Measurements from ENCODE around the gene CLCA4.

Gene CLCA4

GRCh38 chr1:86530211-86530845 is 16.6 kb upstream of the CLCA4 start:
- no peak overlapping the region for H3K4me3 ChIP-seq (ENCODE audit: low read depth, low read length)
- no peaks in the 10 kb centered on the region for H3K27me3 ChIP-seq (ENCODE audit: insufficient read depth, low read depth, severe bottlenecking)
- no peak for TF ChIP-seq CTCF (IDR thresholded peaks at IDR 0.05; ENCODE audit: low read depth, low read length)
- no peak for DNase-seq
- H3K36me3 ChIP-seq = no peaks in the 10 kb centered on the region
- no peak overlapping the region for H3K27ac ChIP-seq
- no peaks in the 10 kb centered on the region for H3K9me3 ChIP-seq (ENCODE audit: severe bottlenecking)

GRCh38 chr1:86537928-86538695 is 8.8 kb upstream of the CLCA4 start:
- no peaks in the 10 kb centered on the region for H3K27me3 ChIP-seq (ENCODE audit: insufficient read depth, low read depth, severe bottlenecking)
- DNase-seq = no peak
- H3K27ac ChIP-seq = no peak overlapping the region
- no peak for TF ChIP-seq CTCF (IDR thresholded peaks at IDR 0.05; ENCODE audit: low read depth, low read length)
- H3K36me3 ChIP-seq = no peaks in the 10 kb centered on the region
- H3K9me3 ChIP-seq (ENCODE audit: severe bottlenecking) = no peaks in the 10 kb centered on the region
- H3K4me3 ChIP-seq (ENCODE audit: low read depth, low read length) = no peak overlapping the region

- no peak for DNase-seq
- no peaks in the 10 kb centered on the region for H3K9me3 ChIP-seq (ENCODE audit: severe bottlenecking)
- H3K27me3 ChIP-seq (ENCODE audit: insufficient read depth, low read depth, severe bottlenecking) = no peaks in the 10 kb centered on the region
- H3K27ac ChIP-seq = no peak overlapping the region
- H3K4me3 ChIP-seq (ENCODE audit: low read depth, low read length) = no peak overlapping the region
- TF ChIP-seq CTCF (IDR thresholded peaks at IDR 0.05; ENCODE audit: low read depth, low read length) = no peak
- no peaks in the 10 kb centered on the region for H3K36me3 ChIP-seq
These were observed 8.1 kb upstream of the CLCA4 start for GRCh38 chr1:86538775-86539174.

GRCh38 chr1:86541859-86542258 is 5.0 kb upstream of the CLCA4 start:
- no peak overlapping the region for H3K4me3 ChIP-seq (ENCODE audit: low read depth, low read length)
- DNase-seq = no peak
- no peak for TF ChIP-seq CTCF (IDR thresholded peaks at IDR 0.05; ENCODE audit: low read depth, low read length)

GRCh38 chr1:86542631-86543030 is 4.2 kb upstream of the CLCA4 start:
- Histone ChIP-seq H3K27ac (no peak overlapping the region), H3K27me3 (ENCODE audit: insufficient read depth, low read depth, severe bottlenecking) (no peaks in the 10 kb centered on the region), H3K36me3 (no peaks in the 10 kb centered on the region), H3K4me3 (ENCODE audit: low read depth, low read length) (no peak overlapping the region), H3K9me3 (ENCODE audit: severe bottlenecking) (no peaks in the 10 kb centered on the region)
- DNase-seq = no peak
- TF ChIP-seq CTCF (IDR thresholded peaks at IDR 0.05; ENCODE audit: low read depth, low read length) = no peak

More at GRCh38 chr1:86541859-86542258, 5.0 kb upstream of the CLCA4 start:
- no peaks in the 10 kb centered on the region for H3K9me3 ChIP-seq (ENCODE audit: severe bottlenecking)
- H3K36me3 ChIP-seq = no peaks in the 10 kb centered on the region
- no peaks in the 10 kb centered on the region for H3K27me3 ChIP-seq (ENCODE audit: insufficient read depth, low read depth, severe bottlenecking)
- H3K27ac ChIP-seq = no peak overlapping the region

Data from WERI-Rb-1 (cell line).